ELR (cell line): ENCODE measurements around the gene CCSER1.
"Not testable (repeated sequence)": the region's sequence is repeated elsewhere in the genome, so short reads cannot be mapped to it uniquely, and the experiment has no call there.

ENCODE experiments used
- DNase-seq: peaks from one replicate; pipeline ENCODE4 v3.0.0-alpha.2; 2015; ENCODE audit warnings: low read depth

Gene CCSER1

GRCh38 chr4:91064157-91064853 lies 937.1 kb downstream of the CCSER1 start:
- no peak for DNase-seq

DNA sequence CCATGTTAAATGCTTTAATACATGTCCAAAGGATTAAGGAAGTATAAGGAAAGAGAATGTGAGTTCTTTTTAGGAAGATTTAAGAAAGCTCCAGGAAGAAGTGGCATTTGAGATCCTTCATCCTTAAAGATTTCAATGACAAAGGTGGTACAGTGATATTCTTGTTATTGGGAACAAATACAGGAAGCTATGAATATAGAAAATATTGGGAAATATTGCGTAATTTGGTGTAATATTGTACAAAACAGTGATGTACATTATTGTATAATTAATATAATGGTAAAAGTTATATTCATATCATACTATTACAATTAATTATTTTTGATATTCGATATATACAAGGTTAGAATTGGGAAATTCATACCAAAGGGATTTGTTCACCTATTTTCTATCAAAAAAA lies 937.9 kb downstream of the CCSER1 start:
- no peak for DNase-seq

GRCh38 chr4:91070736-91071135 lies 943.5 kb downstream of the CCSER1 start:
- no peak for DNase-seq

- no peak for DNase-seq
Observed at GRCh38 chr4:91076147-91076546, 949.0 kb downstream of the CCSER1 start.

DNA sequence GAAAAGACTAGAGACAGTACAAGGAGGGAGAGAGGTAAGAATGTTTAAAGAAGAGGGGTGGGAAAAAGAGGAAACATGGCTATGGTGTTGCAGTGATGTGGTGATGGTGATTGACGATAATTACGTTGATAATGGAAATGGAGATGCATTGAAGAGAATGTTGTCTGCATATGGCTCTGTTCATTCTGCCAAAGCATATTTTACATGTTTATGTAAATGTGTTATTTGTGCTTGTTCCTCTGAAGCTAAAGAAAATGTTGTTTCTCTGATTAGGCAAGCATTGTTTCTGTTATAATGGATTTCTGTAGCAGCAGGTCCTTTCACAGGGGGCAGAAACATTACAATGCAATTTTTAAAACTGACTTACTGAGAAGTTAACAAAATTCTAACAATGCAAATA lies 958.8 kb downstream of the CCSER1 start:
- DNase-seq, result no peak

DNA sequence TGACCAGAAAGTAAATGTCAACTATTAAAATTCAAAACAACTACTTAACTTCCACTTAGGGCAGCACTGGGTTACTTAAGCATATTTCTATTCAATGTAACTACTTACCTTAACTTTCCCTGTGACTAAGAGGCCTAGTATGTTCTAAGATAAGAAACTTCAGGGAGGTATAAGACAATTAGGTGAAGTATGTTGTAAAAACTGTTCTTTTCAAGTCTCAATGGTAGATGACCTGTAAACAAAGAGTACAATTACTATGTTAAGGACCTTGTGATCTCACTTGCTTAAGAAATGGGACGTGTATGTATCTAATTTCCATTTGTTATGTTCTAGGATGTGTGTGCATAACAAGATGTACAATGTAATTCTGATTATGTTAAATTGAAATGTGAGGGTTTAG lies 960.5 kb downstream of the CCSER1 start:
- no peak for DNase-seq

- DNase-seq, result no peak
Observed at GRCh38 chr4:91089178-91089577, 962.0 kb downstream of the CCSER1 start.

DNA sequence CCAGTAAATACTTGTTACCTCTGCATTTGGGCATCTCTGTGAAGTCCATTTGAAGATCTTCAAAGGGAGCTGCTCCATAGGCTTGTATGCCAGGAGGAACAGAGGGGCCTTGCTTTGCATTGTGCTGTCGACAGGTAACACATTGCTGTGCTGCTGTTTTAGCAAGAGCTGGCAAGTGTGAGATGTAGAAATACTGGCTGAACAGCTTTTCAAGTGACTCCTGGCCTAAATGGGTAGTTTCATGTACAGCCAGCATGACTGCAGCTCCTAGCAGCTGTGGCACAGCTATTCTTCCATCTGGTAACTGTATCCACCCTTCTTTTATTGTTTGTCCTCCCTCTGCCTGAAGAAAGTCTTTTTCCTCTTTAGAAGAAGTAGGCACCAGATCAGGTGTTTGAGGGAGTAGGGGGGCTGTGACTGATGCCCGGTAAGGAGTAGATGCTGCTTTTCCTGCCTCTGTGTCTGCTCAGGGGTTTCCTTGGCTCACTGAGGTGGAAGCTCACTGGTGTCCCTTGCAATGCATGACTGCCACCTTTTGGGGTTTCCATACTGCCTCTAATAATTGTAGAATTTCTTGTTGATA lies 965.3 kb downstream of the CCSER1 start:
- no peak for DNase-seq

DNA sequence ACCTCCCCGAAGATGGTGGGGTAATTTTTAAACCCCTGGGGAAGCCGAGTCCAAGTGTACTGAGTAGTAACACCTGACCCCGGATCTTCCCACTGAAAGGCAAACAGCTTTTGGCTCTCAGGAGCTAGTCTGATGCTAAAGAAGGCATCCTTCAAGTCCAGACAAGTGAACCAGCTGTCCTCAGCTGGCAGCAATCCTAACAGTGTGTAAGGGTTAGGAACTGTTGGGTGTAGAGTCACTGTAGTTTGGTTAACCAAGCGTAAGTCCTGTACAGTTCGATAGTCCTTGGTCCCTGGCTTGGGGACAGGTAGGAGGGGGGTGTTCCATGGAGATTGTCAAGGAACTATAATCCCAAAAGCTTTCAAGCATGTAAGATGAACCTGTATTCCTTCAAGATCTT lies 967.0 kb downstream of the CCSER1 start:
- not testable (repeated sequence) for DNase-seq

- DNase-seq, result no peak
Observed at GRCh38 chr4:91099666-91100065, 972.5 kb downstream of the CCSER1 start.

- DNase-seq, result no peak
Observed at GRCh38 chr4:91108751-91109150, 981.6 kb downstream of the CCSER1 start.

GRCh38 chr4:91111556-91111955 lies 984.4 kb downstream of the CCSER1 start:
- DNase-seq, result no peak

DNA sequence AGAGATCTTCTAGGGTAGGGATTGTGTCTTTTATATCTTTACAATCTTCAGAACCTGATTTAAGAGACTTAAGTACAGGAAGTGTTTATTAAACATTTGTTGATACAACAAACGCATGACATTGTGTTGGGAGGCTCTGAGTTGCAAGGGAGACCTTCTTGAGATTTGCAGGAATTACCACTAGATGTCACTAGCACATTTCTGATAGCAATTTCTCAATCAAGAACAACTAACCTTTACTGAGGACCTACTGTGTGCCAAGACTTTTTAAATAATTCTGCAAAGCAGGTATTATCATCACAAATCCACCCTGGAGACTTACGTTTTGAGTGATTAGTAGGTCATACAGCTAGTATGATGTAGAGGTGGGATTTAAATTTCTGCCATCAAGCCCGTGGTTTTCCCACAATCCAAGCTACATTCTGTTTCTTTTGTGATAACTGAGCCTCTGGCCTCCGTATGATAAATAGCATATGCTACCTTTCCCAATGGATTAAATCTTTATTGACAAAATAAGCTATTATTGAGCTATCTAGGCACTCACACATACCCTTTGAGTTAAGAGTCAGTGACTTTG lies 986.0 kb downstream of the CCSER1 start:
- DNase-seq, result peak; percentile 1

DNA sequence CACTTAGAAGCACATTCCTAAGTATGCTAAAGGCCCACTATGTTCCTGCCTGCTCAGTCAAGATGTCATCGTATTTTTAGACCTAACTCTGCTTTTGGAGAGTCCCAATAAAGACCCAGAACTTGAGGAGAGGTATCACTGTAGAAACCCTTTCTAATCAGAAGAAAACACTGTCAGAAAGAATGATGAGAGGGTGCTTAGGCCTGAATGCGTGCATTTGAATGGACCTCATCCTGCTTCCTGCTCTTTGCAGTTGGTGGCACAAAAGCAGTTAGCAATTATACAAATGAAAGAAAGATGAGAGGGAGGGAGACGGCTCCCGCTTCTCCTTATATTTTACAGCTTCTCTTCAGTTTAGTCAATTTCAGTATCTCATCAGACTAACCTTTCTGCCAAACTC lies 987.2 kb downstream of the CCSER1 start:
- no peak for DNase-seq

GRCh38 chr4:91116861-91117260 lies 989.7 kb downstream of the CCSER1 start:
- DNase-seq, result no peak

DNA sequence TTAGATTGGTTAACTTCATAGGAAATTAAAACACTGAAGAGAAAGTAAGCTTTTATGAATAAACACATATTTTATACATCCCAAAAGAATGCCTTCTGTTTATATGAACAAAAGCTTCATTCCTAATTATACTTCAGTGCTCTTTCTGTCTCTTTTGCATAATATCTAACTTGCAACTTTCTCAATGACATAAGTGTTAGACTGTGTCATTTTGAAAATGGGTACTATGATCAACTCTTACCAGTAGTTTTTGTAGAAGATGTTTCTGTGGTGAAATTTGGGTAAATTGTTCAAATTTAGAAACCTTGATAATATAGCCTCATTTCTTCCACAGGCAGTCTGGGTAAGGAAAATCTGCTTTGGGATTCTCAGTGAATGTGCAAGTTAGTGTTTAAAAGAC lies 991.4 kb downstream of the CCSER1 start:
- no peak for DNase-seq

- DNase-seq, result no peak
Observed at GRCh38 chr4:91123742-91124141, 996.5 kb downstream of the CCSER1 start.

- DNase-seq, result no peak
Observed at GRCh38 chr4:91127192-91127591, 1000.0 kb downstream of the CCSER1 start.

DNA sequence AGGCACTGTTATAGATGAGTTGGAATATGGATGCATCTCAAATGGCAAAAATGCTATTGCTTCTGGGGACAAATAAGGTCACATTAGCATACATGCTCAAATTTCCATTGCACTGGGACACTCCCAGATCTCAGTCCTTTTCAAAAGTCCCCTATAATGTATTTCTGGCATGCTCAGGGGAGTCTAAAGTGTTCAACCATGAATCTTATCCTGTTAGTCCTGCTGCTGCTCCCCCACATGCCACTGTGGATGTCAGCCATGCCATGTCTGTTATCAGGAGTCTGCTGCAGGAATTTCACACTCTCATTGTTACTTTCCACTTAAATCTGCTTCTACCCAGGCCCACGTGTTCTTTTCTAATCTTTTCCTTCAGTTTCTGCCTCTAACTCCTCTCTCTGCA lies 1000.6 kb downstream of the CCSER1 start:
- DNase-seq, result no peak

- DNase-seq, result no peak
Observed at GRCh38 chr4:91128519-91128918, 1001.3 kb downstream of the CCSER1 start.

DNA sequence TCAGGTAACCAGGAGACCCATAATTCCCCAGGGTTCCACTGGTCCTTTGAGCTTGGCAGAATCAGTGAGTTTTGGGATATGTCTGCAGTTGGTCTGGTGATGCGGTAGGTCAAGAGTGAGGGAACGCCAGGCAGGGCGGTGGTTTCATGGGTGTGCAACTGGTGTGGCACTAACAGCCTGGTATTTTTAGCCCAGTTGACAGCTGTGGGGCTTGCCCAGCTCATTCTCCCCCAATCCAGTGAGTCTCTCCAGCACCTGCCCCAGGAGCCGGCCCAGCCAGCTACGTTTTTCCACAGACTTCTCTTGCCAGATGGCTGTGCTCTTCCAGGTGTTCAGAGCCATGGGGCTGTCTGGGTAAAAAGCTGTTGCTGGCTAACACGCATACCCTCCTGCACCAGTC lies 1019.9 kb downstream of the CCSER1 start:
- DNase-seq, result no peak

- DNase-seq, result not testable (repeated sequence)
Observed at GRCh38 chr4:91154041-91154440, 1026.8 kb downstream of the CCSER1 start.

DNA sequence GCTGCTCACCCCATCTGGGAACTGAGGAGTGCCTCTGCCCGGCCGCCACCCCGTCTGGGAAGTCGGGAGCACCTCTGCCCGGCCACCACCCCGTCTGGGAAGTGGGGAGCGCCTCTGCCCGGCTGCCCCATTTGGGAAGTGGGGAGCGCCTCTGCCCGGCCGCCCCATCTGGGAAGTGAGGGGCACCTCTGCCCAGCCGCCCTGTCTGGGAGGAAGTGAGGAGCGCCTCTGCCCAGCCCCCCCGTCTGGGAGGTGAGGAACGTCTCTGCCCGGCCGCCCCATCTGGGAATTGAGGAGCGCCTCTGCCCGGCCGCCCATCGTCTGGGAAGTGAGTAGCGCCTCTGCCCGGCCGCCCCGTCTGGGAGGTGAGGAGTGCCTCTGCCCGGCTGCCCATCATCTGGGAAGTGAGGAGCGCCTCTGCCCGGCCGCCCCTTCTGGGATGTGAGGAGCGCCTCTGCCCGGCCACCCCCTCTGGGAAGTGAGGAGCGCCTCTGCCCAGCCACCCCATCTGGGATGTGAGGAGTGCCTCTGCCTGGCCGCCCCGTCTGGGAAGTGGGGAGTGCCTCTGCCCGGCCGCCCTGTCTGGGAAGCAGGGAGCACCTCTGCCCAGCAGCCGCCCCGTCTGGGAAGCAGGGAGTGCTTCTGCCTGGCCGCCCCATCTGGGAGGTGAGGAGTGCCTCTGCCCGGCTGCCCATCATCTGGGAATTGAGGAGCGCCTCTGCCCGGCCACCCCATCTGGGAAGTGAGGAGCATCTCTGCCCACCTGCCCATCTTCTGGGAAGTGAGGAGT lies 1040.9 kb downstream of the CCSER1 start:
- not testable (repeated sequence) for DNase-seq
